Effector memory CD4-positive, alpha-beta T cell (primary cell): ENCODE results near the gene PRR20E.
"Not testable (repeated sequence)": the region's sequence is repeated elsewhere in the genome, so short reads cannot be mapped to it uniquely, and the experiment has no call there.

Experiments used
- DNase-seq, 3 donors: peaks; one replicate each; pipeline ENCODE4 v3.0.0-alpha.2; 2020
- H3K27ac ChIP-seq: 2 replicates; pipeline ENCODE4 v1.7.0; 2013; ENCODE audit warnings: mild to moderate bottlenecking, low read length, moderate library complexity; ENCODE audit not compliant: insufficient read depth, poor library complexity, severe bottlenecking
- H3K27me3 ChIP-seq: replicated peaks from 2 replicates; pipeline ENCODE4 v1.7.0; 2013; ENCODE audit warnings: mild to moderate bottlenecking, low read length; ENCODE audit not compliant: insufficient read depth, control insufficient read depth, poor library complexity, severe bottlenecking
- H3K36me3 ChIP-seq: 2 replicates; pipeline ENCODE4 v1.7.0; 2013; ENCODE audit warnings: mild to moderate bottlenecking, low read length, moderate library complexity; ENCODE audit not compliant: control insufficient read depth, insufficient read depth
- H3K4me1 ChIP-seq: 2 replicates; pipeline ENCODE4 v1.7.0; 2013; ENCODE audit warnings: low read length, mild to moderate bottlenecking; ENCODE audit not compliant: control insufficient read depth, insufficient read depth, poor library complexity, severe bottlenecking
- H3K4me3 ChIP-seq: 2 replicates; pipeline ENCODE4 v1.7.0; 2013; ENCODE audit warnings: low read length, low read depth, mild to moderate bottlenecking; ENCODE audit not compliant: insufficient read depth, poor library complexity, severe bottlenecking
- H3K9me3 ChIP-seq: 2 replicates; pipeline ENCODE4 v1.7.0; 2013; ENCODE audit warnings: mild to moderate bottlenecking, low read length, moderate library complexity; ENCODE audit not compliant: control insufficient read depth
- total RNA-seq, 3 donors: gene quantifications; one replicate each; lab custom pipeline; 2026; lab: John Stamatoyannopoulos, UW

PRR20E gene
- 0 reads per million in 3 donors for total RNA-seq

- not testable (repeated sequence) for DNase-seq, H3K27me3 ChIP-seq, H3K36me3 ChIP-seq, H3K9me3 ChIP-seq, H3K27ac ChIP-seq, H3K4me3 ChIP-seq, H3K4me1 ChIP-seq
These were observed at the start of gene PRR20E for GRCh38 chr13:57166897-57167296. Gene PRR20E, plus strand, starts transcription at chr13:57167197. Its CDS starts 387 bp downstream, at chr13:57167584.

GRCh38 chr13:57123681-57124080 is 43.3 kb upstream of the PRR20E start:
- no peak overlapping the region for H3K4me3 ChIP-seq
- no peaks in the 10 kb centered on the region for H3K36me3 ChIP-seq
- no peaks in the 10 kb centered on the region for H3K9me3 ChIP-seq
- no peaks in the 10 kb centered on the region for H3K27me3 ChIP-seq
- no peak overlapping the region for H3K27ac ChIP-seq
- DNase-seq: no peak
- no peaks in the 10 kb centered on the region for H3K4me1 ChIP-seq

DNA sequence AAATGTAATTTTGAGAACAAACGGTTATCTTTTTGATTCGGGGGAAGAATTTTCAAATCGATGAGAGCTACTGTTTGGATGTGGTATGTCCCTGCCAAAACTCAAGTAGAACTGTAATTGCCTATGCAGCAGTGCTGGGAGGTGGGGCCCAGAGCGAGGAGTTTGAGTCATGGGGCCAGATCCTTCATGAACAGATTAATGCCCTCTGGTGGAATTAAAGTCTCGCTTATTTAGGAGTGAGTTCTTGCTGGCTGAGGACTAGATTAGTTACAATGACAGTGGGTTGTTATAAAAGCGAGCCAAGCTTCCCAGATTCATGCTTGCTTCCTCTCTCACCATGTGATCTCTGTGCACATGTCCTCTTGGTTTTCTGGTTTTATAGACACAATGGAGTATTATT is 38.1 kb upstream of the PRR20E start:
- no peaks in the 10 kb centered on the region for H3K36me3 ChIP-seq
- H3K4me1 ChIP-seq: no peaks in the 10 kb centered on the region
- DNase-seq: no peak
- H3K27me3 ChIP-seq: no peaks in the 10 kb centered on the region
- H3K27ac ChIP-seq: no peak overlapping the region
- H3K9me3 ChIP-seq: no peaks in the 10 kb centered on the region
- H3K4me3 ChIP-seq: no peak overlapping the region

GRCh38 chr13:57136093-57136492 is 30.9 kb upstream of the PRR20E start:
- no peaks in the 10 kb centered on the region for H3K27me3 ChIP-seq
- no peaks in the 10 kb centered on the region for H3K9me3 ChIP-seq
- no peak overlapping the region for H3K4me3 ChIP-seq
- no peak overlapping the region for H3K27ac ChIP-seq
- H3K36me3 ChIP-seq: no peaks in the 10 kb centered on the region
- no peak for DNase-seq
- no peaks in the 10 kb centered on the region for H3K4me1 ChIP-seq

- no peak overlapping the region for H3K27ac ChIP-seq
- H3K4me3 ChIP-seq: no peak overlapping the region
- no peaks in the 10 kb centered on the region for H3K9me3 ChIP-seq
- no peak for DNase-seq
- H3K4me1 ChIP-seq: no peaks in the 10 kb centered on the region
- H3K36me3 ChIP-seq: no peaks in the 10 kb centered on the region
- H3K27me3 ChIP-seq: no peaks in the 10 kb centered on the region
These were observed 29.4 kb upstream of the PRR20E start for GRCh38 chr13:57137585-57137984.

- Histone ChIP-seq H3K4me1 (no peaks in the 10 kb centered on the region), H3K9me3 (no peaks in the 10 kb centered on the region), H3K27ac (no peak overlapping the region), H3K36me3 (no peaks in the 10 kb centered on the region), H3K4me3 (no peak overlapping the region), H3K27me3 (no peaks in the 10 kb centered on the region)
- no peak for DNase-seq
These were observed 28.0 kb upstream of the PRR20E start for GRCh38 chr13:57138988-57139387.

DNA sequence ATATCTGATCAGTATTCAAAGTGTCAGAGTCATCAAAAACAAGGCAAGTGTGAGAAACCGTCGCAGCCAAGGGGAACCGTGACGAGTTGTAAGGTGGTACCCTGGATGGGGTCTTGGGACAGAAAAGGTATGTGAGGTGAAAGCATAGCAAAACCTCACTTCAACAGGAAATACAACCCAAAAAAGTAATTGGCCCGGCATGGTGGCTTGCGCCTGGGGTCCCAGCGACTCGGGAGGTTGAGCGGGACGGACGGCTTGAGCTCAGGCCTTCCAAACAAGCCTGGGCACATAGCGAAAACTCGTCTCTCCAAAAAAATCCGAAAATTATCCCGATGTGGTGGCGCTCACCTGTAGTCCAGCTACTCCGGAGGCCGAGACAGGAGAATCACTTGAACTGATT is 27.2 kb upstream of the PRR20E start:
- not testable (repeated sequence) for H3K4me3 ChIP-seq, DNase-seq, H3K27me3 ChIP-seq, H3K9me3 ChIP-seq, H3K27ac ChIP-seq, H3K4me1 ChIP-seq, H3K36me3 ChIP-seq

DNA sequence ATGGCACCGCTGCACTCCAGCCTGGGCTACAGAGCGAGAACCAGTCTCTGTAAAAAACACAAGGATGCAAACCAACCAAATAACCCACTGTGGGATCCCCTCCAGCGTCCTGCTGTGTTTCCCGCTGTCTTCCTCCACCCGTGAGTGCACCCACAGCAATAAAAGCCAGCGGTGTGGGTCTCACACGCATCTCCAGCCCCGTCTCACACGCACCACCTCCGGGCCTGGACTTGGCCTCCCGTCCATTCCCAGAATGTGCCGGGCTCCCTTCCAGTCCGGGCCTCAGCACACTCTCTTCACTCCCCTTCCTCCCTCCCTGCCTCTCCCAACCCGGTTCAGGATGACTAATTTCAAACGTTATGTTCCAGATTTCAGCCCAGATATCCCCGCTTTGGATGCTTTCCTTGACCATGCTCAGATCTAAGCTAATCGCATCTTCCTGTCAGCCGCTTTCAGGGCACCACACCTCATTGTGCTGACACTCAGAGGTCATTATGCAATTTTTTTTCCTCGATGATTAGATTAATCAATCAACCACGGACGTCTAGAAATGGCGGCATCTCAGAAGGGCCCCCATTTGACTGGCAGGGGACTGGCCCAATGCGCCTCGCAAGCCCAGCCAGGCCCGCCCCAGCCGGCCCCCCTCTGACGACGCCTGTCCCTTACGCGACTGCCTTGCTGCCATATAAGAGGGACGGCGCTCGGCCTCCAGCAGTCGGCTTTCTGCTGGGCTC is 26.6 kb upstream of the PRR20E start, which contains the start of gene PRR20A:
Gene PRR20A (plus strand): TSS at position 684 of the 734 bp plus-strand sequence. CDS start 387 bp downstream, outside the sequence.
- not testable (repeated sequence) for H3K4me1 ChIP-seq, H3K4me3 ChIP-seq, DNase-seq, H3K27me3 ChIP-seq, H3K36me3 ChIP-seq, H3K9me3 ChIP-seq, H3K27ac ChIP-seq

DNA sequence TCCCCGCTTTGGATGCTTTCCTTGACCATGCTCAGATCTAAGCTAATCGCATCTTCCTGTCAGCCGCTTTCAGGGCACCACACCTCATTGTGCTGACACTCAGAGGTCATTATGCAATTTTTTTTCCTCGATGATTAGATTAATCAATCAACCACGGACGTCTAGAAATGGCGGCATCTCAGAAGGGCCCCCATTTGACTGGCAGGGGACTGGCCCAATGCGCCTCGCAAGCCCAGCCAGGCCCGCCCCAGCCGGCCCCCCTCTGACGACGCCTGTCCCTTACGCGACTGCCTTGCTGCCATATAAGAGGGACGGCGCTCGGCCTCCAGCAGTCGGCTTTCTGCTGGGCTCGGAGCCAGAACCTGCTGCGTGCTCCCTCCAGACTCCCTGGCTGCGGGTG is 19.8 kb upstream of the PRR20E start, which contains the start of gene PRR20B:
Gene PRR20B (plus strand): TSS at position 301 of the 400 bp plus-strand sequence. CDS start 387 bp downstream, outside the sequence.
- not testable (repeated sequence) for H3K27me3 ChIP-seq, H3K27ac ChIP-seq, H3K4me3 ChIP-seq, H3K4me1 ChIP-seq, H3K9me3 ChIP-seq, H3K36me3 ChIP-seq, DNase-seq

- H3K27me3 ChIP-seq, H3K27ac ChIP-seq, H3K9me3 ChIP-seq, H3K4me1 ChIP-seq, DNase-seq, H3K36me3 ChIP-seq, H3K4me3 ChIP-seq: not testable (repeated sequence)
These were observed 18.9 kb upstream of the PRR20E start for GRCh38 chr13:57148106-57148505.
